HL-60 (cell line): Measurements from ENCODE around the gene CENPC.
"Not testable (repeated sequence)": the region's sequence is repeated elsewhere in the genome, so short reads cannot be mapped to it uniquely, and the experiment has no call there.

Experiments used
- DNase-seq, 2 experiments: peaks; one replicate each; pipeline ENCODE4 v3.0.0-alpha.2; 2010 to 2020; ENCODE audit warnings: low read depth in 1 of 2, low spot score in 1 of 2
- H3K27ac ChIP-seq: fragments of 250-450 bp; sonication (Bioruptor Pico); replicated peaks from 2 replicates; pipeline ENCODE4 v1.5.1; 2020; ENCODE audit warnings: mild to moderate bottlenecking, moderate library complexity
- H3K27me3 ChIP-seq: fragments of 250-450 bp; sonication (Bioruptor Pico); 2 replicates; pipeline ENCODE4 v1.5.1; 2021; ENCODE audit warnings: mild to moderate bottlenecking, moderate library complexity; ENCODE audit not compliant: insufficient read depth, poor library complexity, severe bottlenecking
- H3K4me3 ChIP-seq: replicated peaks from 2 replicates; pipeline ENCODE4 v1.5.1; 2011; ENCODE audit warnings: mild to moderate bottlenecking, control low read depth, low read length; ENCODE audit not compliant: insufficient read depth
- GABPA ChIP-seq: IDR thresholded peaks from 2 replicates; pipeline ENCODE4 v1.6.1; 2012; ENCODE audit warnings: low read depth
- POLR2AphosphoS5 ChIP-seq: IDR thresholded peaks from 2 replicates; pipeline ENCODE4 v1.6.1; 2012; ENCODE audit warnings: low read depth
- SPI1 ChIP-seq: IDR thresholded peaks from 2 replicates; pipeline ENCODE4 v1.6.1; 2012; ENCODE audit warnings: low read depth, mild to moderate bottlenecking, borderline replicate concordance
- TF ChIP-seq, protein P1 (sequence below): IDR thresholded peaks from one replicate; pipeline ENCODE4 v1.5.1; 2011; ENCODE audit warnings: low read length, control low read depth, inconsistent platforms; ENCODE audit not compliant: insufficient read depth
- TF ChIP-seq, protein P2 (sequence below): IDR thresholded peaks from 2 replicates; pipeline ENCODE4 v1.6.1; 2012; ENCODE audit warnings: low read depth; ENCODE audit not compliant: insufficient replicate concordance

The CENPC gene

DNA sequence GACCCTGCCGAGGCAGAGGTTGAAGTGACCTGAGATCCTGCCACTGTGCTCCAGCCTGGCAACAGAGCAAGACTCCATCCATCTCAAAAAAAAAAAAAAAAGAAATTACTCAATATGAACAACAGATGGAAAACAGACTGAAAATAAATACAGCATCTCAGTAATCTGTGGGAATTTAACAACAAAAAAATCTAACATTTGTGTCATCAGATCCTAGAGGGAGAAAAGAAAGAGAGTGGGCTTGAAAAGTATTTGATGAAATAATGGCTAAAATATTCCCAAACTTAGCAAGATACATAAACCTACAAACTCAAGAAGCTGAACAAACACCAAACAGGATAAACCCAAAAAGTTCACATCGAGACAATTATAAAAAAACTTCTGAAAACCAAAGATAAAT is 84.7 kb downstream of the CENPC start:
- Histone ChIP-seq H3K4me3 (no peak overlapping the region), H3K27ac (no peak overlapping the region), H3K27me3 (no peaks in the 10 kb centered on the region)
- TF ChIP-seq, protein P1, sequence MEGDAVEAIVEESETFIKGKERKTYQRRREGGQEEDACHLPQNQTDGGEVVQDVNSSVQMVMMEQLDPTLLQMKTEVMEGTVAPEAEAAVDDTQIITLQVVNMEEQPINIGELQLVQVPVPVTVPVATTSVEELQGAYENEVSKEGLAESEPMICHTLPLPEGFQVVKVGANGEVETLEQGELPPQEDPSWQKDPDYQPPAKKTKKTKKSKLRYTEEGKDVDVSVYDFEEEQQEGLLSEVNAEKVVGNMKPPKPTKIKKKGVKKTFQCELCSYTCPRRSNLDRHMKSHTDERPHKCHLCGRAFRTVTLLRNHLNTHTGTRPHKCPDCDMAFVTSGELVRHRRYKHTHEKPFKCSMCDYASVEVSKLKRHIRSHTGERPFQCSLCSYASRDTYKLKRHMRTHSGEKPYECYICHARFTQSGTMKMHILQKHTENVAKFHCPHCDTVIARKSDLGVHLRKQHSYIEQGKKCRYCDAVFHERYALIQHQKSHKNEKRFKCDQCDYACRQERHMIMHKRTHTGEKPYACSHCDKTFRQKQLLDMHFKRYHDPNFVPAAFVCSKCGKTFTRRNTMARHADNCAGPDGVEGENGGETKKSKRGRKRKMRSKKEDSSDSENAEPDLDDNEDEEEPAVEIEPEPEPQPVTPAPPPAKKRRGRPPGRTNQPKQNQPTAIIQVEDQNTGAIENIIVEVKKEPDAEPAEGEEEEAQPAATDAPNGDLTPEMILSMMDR: no peak
- TF ChIP-seq, protein P2, sequence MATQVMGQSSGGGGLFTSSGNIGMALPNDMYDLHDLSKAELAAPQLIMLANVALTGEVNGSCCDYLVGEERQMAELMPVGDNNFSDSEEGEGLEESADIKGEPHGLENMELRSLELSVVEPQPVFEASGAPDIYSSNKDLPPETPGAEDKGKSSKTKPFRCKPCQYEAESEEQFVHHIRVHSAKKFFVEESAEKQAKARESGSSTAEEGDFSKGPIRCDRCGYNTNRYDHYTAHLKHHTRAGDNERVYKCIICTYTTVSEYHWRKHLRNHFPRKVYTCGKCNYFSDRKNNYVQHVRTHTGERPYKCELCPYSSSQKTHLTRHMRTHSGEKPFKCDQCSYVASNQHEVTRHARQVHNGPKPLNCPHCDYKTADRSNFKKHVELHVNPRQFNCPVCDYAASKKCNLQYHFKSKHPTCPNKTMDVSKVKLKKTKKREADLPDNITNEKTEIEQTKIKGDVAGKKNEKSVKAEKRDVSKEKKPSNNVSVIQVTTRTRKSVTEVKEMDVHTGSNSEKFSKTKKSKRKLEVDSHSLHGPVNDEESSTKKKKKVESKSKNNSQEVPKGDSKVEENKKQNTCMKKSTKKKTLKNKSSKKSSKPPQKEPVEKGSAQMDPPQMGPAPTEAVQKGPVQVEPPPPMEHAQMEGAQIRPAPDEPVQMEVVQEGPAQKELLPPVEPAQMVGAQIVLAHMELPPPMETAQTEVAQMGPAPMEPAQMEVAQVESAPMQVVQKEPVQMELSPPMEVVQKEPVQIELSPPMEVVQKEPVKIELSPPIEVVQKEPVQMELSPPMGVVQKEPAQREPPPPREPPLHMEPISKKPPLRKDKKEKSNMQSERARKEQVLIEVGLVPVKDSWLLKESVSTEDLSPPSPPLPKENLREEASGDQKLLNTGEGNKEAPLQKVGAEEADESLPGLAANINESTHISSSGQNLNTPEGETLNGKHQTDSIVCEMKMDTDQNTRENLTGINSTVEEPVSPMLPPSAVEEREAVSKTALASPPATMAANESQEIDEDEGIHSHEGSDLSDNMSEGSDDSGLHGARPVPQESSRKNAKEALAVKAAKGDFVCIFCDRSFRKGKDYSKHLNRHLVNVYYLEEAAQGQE: no peak
- TF ChIP-seq POLR2AphosphoS5 (no peak), GABPA (no peak), SPI1 (no peak)
- no peak for DNase-seq

DNA sequence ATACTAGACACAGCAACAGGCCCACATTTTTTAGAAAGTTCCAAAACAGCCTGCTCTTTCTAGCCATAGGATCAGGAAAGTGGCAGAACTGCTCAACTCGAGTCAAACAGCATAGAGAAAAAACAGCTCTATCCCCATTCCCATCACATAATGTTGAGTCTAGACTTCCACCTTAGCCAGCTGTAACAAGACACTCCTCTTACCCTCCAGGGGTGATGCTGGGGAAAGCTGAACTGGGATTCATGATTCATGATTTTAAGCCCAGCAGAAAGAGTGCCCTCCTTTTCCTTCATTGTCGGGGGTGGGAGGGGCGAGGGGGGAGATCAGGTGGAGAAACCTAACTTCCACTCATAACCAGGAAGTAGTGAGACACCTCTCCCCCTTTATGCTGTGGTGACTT is 86.1 kb downstream of the CENPC start:
- Histone ChIP-seq H3K27me3 (no peaks in the 10 kb centered on the region), H3K27ac (no peak overlapping the region), H3K4me3 (no peak overlapping the region)
- DNase-seq: no peak
- no peak for TF ChIP-seq SPI1
- no peak for TF ChIP-seq POLR2AphosphoS5
- TF ChIP-seq, protein P1: no peak

DNA sequence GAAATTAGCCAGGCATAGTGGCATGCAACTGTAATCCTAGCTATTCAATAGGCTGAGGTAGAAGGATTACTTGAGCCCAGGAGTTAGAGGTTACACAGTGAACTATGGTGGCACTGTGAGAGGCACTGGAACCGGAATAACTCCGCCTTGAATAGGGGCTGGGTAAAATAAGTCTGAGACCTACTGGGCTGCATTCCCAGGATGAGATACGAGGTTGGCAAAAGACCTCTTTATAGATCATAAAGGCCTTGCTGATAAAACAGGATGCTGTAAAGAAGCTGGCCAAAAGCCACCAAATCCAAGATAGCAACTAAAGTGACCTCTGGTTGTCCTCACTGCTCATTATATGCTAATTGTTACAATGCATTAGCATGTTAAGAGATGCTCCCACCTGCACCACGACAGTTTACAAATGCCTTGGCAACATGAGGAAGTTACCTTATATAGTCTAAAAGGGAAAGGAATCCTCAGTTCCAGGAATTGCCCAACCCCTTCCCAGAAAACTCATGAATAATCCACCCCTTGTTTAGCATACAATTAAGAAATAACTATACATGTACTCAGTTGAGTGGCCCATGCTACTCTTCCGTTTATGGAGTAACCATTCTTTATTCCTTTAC is 88.6 kb downstream of the CENPC start:
- no peak for DNase-seq
- no peak overlapping the region for H3K4me3 ChIP-seq
- H3K27ac ChIP-seq: no peak overlapping the region
- H3K27me3 ChIP-seq: no peaks in the 10 kb centered on the region
- TF ChIP-seq, protein P1: no peak
- no peak for TF ChIP-seq SPI1
- TF ChIP-seq, protein P2: no peak
- no peak for TF ChIP-seq POLR2AphosphoS5
- no peak for TF ChIP-seq GABPA

DNA sequence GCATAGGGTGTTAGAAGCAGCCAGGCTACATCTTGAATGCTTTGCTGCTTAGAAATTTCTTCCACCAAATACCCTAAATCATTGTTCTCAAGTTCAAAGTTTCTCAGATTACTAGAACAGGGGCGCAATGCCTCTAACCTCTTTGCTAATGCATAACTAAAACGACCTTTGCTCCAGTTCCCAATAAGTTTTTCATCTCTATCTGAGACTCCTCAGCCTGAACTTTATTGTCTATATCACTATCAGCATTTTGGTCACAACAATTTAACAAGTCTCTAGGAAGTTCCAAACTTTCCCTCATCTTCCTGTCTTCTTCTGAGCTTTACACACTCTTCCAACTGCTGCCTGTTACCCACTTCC is 92.5 kb downstream of the CENPC start:
- not testable (repeated sequence) for H3K27me3 ChIP-seq, H3K4me3 ChIP-seq, H3K27ac ChIP-seq, DNase-seq
